MM.1S (cell line): ENCODE data around the gene ECSCR.

ENCODE experiments used
- CTCF ChIP-seq: fragments of 300-600 bp; sonication (generic); IDR thresholded peaks from 2 replicates; pipeline ENCODE4 v1.5.1; 2016; ENCODE audit warnings: antibody characterized with exemption, low read length, mixed read lengths
- EZH2 ChIP-seq: fragments of 300-600 bp; sonication (generic); optimal IDR thresholded peaks from 2 replicates; pipeline ENCODE3; 2017; ENCODE audit warnings: low read depth, mild to moderate bottlenecking, antibody characterized with exemption, low read length, mixed read lengths
- EZH2phosphoT487 ChIP-seq: fragments of 300-600 bp; sonication (generic); IDR thresholded peaks from 2 replicates; pipeline ENCODE4 v1.6.1; 2018; ENCODE audit warnings: antibody characterized with exemption, low read length

GRCh38 chr5:139495638-139496435 is 33.3 kb upstream of the ECSCR start:
- TF ChIP-seq CTCF (no peak), EZH2 (no peak), EZH2phosphoT487 (no peak)
